HCT116 (cell line): ENCODE measurements around the gene INTS3. TPM values are rescaled to one million over a fixed set of nuclear protein-coding genes. Genes with fewer than 3 reads are reported as not detected.

Experiments
- ATAC-seq: fragments of 200-7000 bp; cut with Tn5 transposase; 2 replicates; pipeline ENCODE4 v1.9.1; 2020; ENCODE audit warnings: mild to moderate bottlenecking, moderate library complexity
- BruUV-seq: library from RNA; stranded (reverse); fragments of 400-500 nt; replicated peaks from 2 replicates; lab custom pipeline; 2021; lab: Mats Ljungman, UMichigan
- CTCF ChIA-PET: fragments of 300-600 bp; sonication (Branson Sonifier 250); formaldehyde crosslinking; loops from one replicate; lab custom pipeline; 2021; ENCODE audit warnings: antibody characterized with exemption; lab: Charles Lee
- POLR2A ChIA-PET: fragments of 300-600, 350-600 bp; sonication (Branson Sonifier 250); formaldehyde crosslinking; loops from one replicate; lab custom pipeline; 2021; ENCODE audit warnings: antibody characterized with exemption; lab: Charles Lee
- RAD21 ChIA-PET, 2 experiments: fragments of 300-600 bp; sonication (Branson Sonifier 250); formaldehyde crosslinking; loops; one replicate each; lab custom pipeline; 2023; ENCODE audit warnings: low total read pairs in 2 of 2; ENCODE audit not compliant: uncharacterized antibody in 2 of 2, unreplicated experiment in 2 of 2, low non-redundant PET in 1 of 2; lab: Charles Lee
- DNase-seq: peaks from one replicate; pipeline ENCODE4 v3.0.0-alpha.2; 2010; ENCODE audit warnings: low read depth, low spot score
- H2AFZ ChIP-seq: fragments of 200-600 bp; shearing (Covaris generic), sonication (generic); 2 replicates; pipeline ENCODE4 v1.6.1; 2017; ENCODE audit warnings: low read depth, mixed run types, mixed read lengths, antibody characterized with exemption, low read length; ENCODE audit not compliant: poor library complexity, severe bottlenecking
- H3K27ac ChIP-seq: 2 replicates; pipeline ENCODE4 v1.5.1; 2012; ENCODE audit warnings: low read depth, low read length
- H3K27me3 ChIP-seq: fragments of 200-600 bp; sonication (generic); 2 replicates; pipeline ENCODE4 v1.6.1; 2016; ENCODE audit warnings: mixed run types, low read length, mixed read lengths; ENCODE audit not compliant: insufficient read depth
- H3K36me3 ChIP-seq, 2 experiments: fragments of 200-500 bp in 1 of 2; fragments of 200-600 bp in 1 of 2; sonication (Bioruptor generic) in 1 of 2; sonication (generic) in 1 of 2; 2 replicates each; pipeline versions ENCODE4 v1.5.1 to v1.6.1; 2014 to 2016; ENCODE audit warnings: low read length in 2 of 2, inconsistent platforms in 1 of 2, mixed read lengths in 1 of 2, mixed run types in 1 of 2; ENCODE audit not compliant: insufficient read depth in 2 of 2, control insufficient read depth in 1 of 2
- H3K4me1 ChIP-seq, 2 experiments: fragments of 200-600 bp in 1 of 2; sonication (generic) in 1 of 2; 2 replicates each; pipeline versions ENCODE4 v1.5.1 to v1.6.1; 2012 to 2017; ENCODE audit warnings: low read length in 2 of 2, inconsistent platforms in 1 of 2, mild to moderate bottlenecking in 1 of 2, mixed read lengths in 1 of 2, mixed run types in 1 of 2, moderate library complexity in 1 of 2; ENCODE audit not compliant: insufficient read depth in 2 of 2, control insufficient read depth in 1 of 2
- H3K4me2 ChIP-seq: fragments of 200-600 bp; sonication (generic); 2 replicates; pipeline ENCODE4 v1.6.1; 2017; ENCODE audit warnings: mixed run types, low read length, mixed read lengths
- H3K4me3 ChIP-seq, 2 experiments: fragments of 200-600 bp in 1 of 2; sonication (generic) in 1 of 2; replicated peaks in 1 of 2; 2 replicates each; pipeline ENCODE4 v1.5.1; 2011 to 2016; ENCODE audit warnings: low read length in 2 of 2, control low read depth in 1 of 2, low read depth in 1 of 2, mild to moderate bottlenecking in 1 of 2, mixed read lengths in 1 of 2, mixed run types in 1 of 2
- H3K79me2 ChIP-seq: fragments of 200-600 bp; sonication (generic); 2 replicates; pipeline ENCODE4 v1.6.1; 2017; ENCODE audit warnings: mild to moderate bottlenecking, mixed run types, low read length, moderate library complexity, mixed read lengths; ENCODE audit not compliant: insufficient read depth
- H3K9ac ChIP-seq: fragments of 200-600 bp; sonication (generic); 2 replicates; pipeline ENCODE4 v1.6.1; 2016; ENCODE audit warnings: low read length, mixed read lengths
- H3K9me2 ChIP-seq: fragments of 200-600 bp; sonication (generic), shearing (Covaris generic); 2 replicates; pipeline ENCODE4 v1.6.1; 2017; ENCODE audit warnings: mixed run types, mild to moderate bottlenecking, moderate library complexity; ENCODE audit not compliant: insufficient read depth
- H3K9me3 ChIP-seq, 2 experiments: fragments of 200-500 bp in 1 of 2; fragments of 200-600 bp in 1 of 2; sonication (Bioruptor generic) in 1 of 2; sonication (generic) in 1 of 2; 2 replicates each; pipeline ENCODE4 v1.6.1; 2014 to 2017; ENCODE audit warnings: low read length in 2 of 2, mixed read lengths in 2 of 2, inconsistent platforms in 1 of 2, low read depth in 1 of 2, mild to moderate bottlenecking in 1 of 2, mixed run types in 1 of 2, moderate library complexity in 1 of 2; ENCODE audit not compliant: control insufficient read depth in 1 of 2, insufficient read depth in 1 of 2
- H4K20me1 ChIP-seq: fragments of 200-600 bp; sonication (generic), shearing (Covaris generic); 2 replicates; pipeline ENCODE4 v1.6.1; 2017; ENCODE audit warnings: mixed run types, mild to moderate bottlenecking, moderate library complexity; ENCODE audit not compliant: insufficient read depth
- CBX3 ChIP-seq: IDR thresholded peaks from 2 replicates; pipeline ENCODE4 v1.6.1; 2012; ENCODE audit warnings: low read depth
- CEBPB ChIP-seq: IDR thresholded peaks from 2 replicates; pipeline ENCODE4 v1.6.1; 2012; ENCODE audit warnings: low read depth
- CTCF ChIP-seq, 3 experiments: fragments of 200-600 bp in 1 of 3; sonication (generic) in 1 of 3; IDR thresholded peaks in 2 of 3; conservative IDR thresholded peaks in 1 of 3; 2 replicates each; pipeline ENCODE4 v1.5.1; 2012 to 2017; ENCODE audit warnings: low read depth in 2 of 3, low read length in 2 of 3, antibody characterized with exemption in 1 of 3, borderline replicate concordance in 1 of 3, control low read depth in 1 of 3, mild to moderate bottlenecking in 1 of 3, mixed read lengths in 1 of 3, mixed run types in 1 of 3, moderate library complexity in 1 of 3; ENCODE audit not compliant: insufficient read depth in 1 of 3
- EGR1 ChIP-seq: IDR thresholded peaks from 2 replicates; pipeline ENCODE4 v1.6.1; 2012; ENCODE audit warnings: low read depth
- ELF1 ChIP-seq: IDR thresholded peaks from 2 replicates; pipeline ENCODE4 v1.6.1; 2012; ENCODE audit warnings: low read depth, borderline replicate concordance
- EZH2 ChIP-seq: fragments of 200-600 bp; sonication (generic); IDR thresholded peaks from 2 replicates; pipeline ENCODE4 v1.6.1; 2017; ENCODE audit warnings: antibody characterized with exemption, mixed run types
- FOSL1 ChIP-seq: IDR thresholded peaks from 2 replicates; pipeline ENCODE4 v1.6.1; 2012; ENCODE audit warnings: low read depth
- POLR2A ChIP-seq: IDR thresholded peaks from 2 replicates; pipeline ENCODE4 v1.7.0; 2011; ENCODE audit warnings: borderline replicate concordance; ENCODE audit not compliant: insufficient read depth, insufficient read length; ENCODE audit errors: extremely low read depth
- POLR2AphosphoS5 ChIP-seq: IDR thresholded peaks from 2 replicates; pipeline ENCODE4 v1.6.1; 2011; ENCODE audit warnings: mild to moderate bottlenecking, low read depth, low read length, moderate library complexity
- RAD21 ChIP-seq: IDR thresholded peaks from 2 replicates; pipeline ENCODE4 v1.6.1; 2012; ENCODE audit warnings: low read depth, mild to moderate bottlenecking
- REST ChIP-seq: IDR thresholded peaks from 2 replicates; pipeline ENCODE4 v1.6.1; 2012; ENCODE audit warnings: low read depth
- SIN3A ChIP-seq: IDR thresholded peaks from 2 replicates; pipeline ENCODE4 v1.6.1; 2012; ENCODE audit warnings: low read depth
- SP1 ChIP-seq: IDR thresholded peaks from 2 replicates; pipeline ENCODE4 v1.6.1; 2012; ENCODE audit warnings: low read depth
- TCF7L2 ChIP-seq: IDR thresholded peaks from 2 replicates; pipeline ENCODE4 v1.7.0; 2011; ENCODE audit warnings: borderline replicate concordance, inconsistent platforms; ENCODE audit not compliant: insufficient read depth, insufficient read length; ENCODE audit errors: extremely low read depth
- YY1 ChIP-seq: IDR thresholded peaks from 2 replicates; pipeline ENCODE4 v1.6.1; 2011; ENCODE audit warnings: low read length, low read depth, moderate library complexity, mild to moderate bottlenecking; ENCODE audit not compliant: insufficient replicate concordance; ENCODE audit errors: extremely low read depth
- ZFX ChIP-seq: fragments of 450-650 bp; IDR thresholded peaks from 2 replicates; pipeline ENCODE4 v1.6.1; 2017
- ZNF274 ChIP-seq: fragments of 200-500 bp; sonication (Bioruptor generic); IDR thresholded peaks from 2 replicates; pipeline ENCODE4 v1.6.1; 2014; ENCODE audit warnings: mild to moderate bottlenecking, low read depth, low read length, inconsistent platforms
- intact Hi-C: fragments of 100-400 bp; cut with micrococcal nuclease; formaldehyde crosslinking; loops from 2 replicates; pipeline ENCODE4 v1.10.0; 2022
- total RNA-seq: library from RNA; stranded (reverse); gene quantifications from one replicate; pipeline ENCODE4 v1.2.1, GENCODE V29; 2021; ENCODE audit not compliant: unreplicated experiment
- TF ChIP-seq, protein P1 (sequence below): IDR thresholded peaks from 2 replicates; pipeline ENCODE4 v1.6.1; 2011; ENCODE audit warnings: mild to moderate bottlenecking, low read length, moderate library complexity; ENCODE audit not compliant: insufficient replicate concordance; ENCODE audit errors: extremely low read depth
- TF ChIP-seq, protein P2 (sequence below): IDR thresholded peaks from 2 replicates; pipeline ENCODE4 v1.6.1; 2012

INTS3 gene
- total RNA-seq, 1 experiment from 2014 or later = 47.6 TPM

DNA sequence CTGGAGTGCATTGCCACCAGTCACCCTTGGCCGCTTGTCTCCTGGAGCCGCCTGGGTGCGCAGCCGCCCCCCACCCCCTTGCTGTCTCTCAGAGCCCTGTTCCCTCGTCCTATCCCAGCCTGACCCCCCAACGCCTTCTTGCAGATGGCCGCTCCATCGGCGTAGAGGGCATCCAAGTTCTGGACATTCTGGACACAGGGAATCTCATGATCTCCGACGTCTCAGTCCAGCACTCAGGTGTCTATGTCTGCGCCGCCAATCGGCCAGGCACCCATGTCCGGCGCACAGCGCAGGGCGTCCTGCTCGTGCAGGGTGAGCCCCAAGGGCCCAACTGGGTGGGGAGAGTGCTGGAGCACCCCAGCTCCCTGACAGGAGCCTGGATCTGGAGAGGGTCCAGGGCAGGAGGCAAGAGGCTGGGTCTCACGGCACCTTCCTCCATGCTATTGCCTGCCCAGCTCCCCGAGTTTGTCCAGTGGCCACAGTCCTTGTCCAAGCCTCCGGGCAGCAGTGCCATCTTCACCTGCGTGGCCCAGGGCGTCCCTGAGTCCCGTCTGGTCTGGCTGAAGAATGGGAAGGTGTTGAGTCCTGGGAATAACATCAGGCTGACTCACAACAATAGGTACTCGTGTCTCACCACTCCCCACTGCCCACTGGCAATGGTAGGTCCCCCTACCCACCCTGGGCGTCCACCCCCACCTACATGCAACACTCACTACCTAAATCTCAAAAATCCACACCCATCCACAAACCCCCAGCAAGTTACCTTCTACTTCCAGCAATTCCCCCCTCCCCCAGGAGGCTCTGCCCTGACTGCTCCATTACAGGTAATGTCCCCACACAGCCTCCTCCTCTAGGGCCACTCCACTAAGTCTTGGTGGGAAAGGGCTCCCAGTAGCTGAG, 72.0 kb downstream of the INTS3 start:
- CTCF ChIA-PET = interaction anchor here (1.7 kb wide), 1 partner anchor 167 kb away, joined by 4 read pairs; the partner anchor contains the start of gene CREB3L4
- DNase-seq = no peak
- intact Hi-C loops = loop anchor here (5.0 kb wide), 1 partner anchor 167 kb away; the partner anchor contains the start of gene CREB3L4

More for the DNA sequence above, 72.0 kb downstream of the INTS3 start:
- Histone ChIP-seq H4K20me1 (no peaks in the 10 kb centered on the region), H3K27ac (no peak overlapping the region), H3K9me2 (no peaks in the 10 kb centered on the region), H3K4me2 (no peak overlapping the region), H2AFZ (no peak overlapping the region), H3K27me3 (no peaks in the 10 kb centered on the region), H3K4me1 (no peaks in the 10 kb centered on the region), H3K36me3 (no peaks in the 10 kb centered on the region), H3K9ac (no peak overlapping the region), H3K79me2 (no peaks in the 10 kb centered on the region), H3K9me3 (no peaks in the 10 kb centered on the region), H3K4me3 (no peak overlapping the region)
- TF ChIP-seq ZNF274 (no peak), SP1 (no peak), POLR2A (no peak), TCF7L2 (no peak), CEBPB (no peak), YY1 (no peak), REST (no peak), EGR1 (no peak), FOSL1 (no peak), ELF1 (no peak), ZFX (no peak), EZH2 (no peak), CBX3 (no peak), POLR2AphosphoS5 (no peak), SIN3A (no peak), RAD21 (no peak), CTCF (IDR thresholded peaks at IDR 0.05 in 2 of 3, conservative IDR thresholded peaks at IDR 0.05 in 1 of 3; ENCODE audit: borderline replicate concordance in 1 of 3, insufficient read depth in 1 of 3, low read depth in 2 of 3, low read length in 2 of 3) (no peak)
- TF ChIP-seq, protein P1, sequence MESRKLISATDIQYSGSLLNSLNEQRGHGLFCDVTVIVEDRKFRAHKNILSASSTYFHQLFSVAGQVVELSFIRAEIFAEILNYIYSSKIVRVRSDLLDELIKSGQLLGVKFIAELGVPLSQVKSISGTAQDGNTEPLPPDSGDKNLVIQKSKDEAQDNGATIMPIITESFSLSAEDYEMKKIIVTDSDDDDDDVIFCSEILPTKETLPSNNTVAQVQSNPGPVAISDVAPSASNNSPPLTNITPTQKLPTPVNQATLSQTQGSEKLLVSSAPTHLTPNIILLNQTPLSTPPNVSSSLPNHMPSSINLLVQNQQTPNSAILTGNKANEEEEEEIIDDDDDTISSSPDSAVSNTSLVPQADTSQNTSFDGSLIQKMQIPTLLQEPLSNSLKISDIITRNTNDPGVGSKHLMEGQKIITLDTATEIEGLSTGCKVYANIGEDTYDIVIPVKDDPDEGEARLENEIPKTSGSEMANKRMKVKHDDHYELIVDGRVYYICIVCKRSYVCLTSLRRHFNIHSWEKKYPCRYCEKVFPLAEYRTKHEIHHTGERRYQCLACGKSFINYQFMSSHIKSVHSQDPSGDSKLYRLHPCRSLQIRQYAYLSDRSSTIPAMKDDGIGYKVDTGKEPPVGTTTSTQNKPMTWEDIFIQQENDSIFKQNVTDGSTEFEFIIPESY = no peak
- TF ChIP-seq, protein P2, sequence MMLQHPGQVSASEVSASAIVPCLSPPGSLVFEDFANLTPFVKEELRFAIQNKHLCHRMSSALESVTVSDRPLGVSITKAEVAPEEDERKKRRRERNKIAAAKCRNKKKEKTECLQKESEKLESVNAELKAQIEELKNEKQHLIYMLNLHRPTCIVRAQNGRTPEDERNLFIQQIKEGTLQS = no peak
- ATAC-seq = no peak
- BruUV-seq = no TSS peak
- ChIA-PET RAD21 (no interaction called here), POLR2A (interaction anchor here (1.6 kb wide), 1 partner anchor 190 kb away, joined by 5 read pairs; no protein-coding TSS in a partner anchor)
